Kidney (tissue), 14 donors: Measurements from ENCODE around the gene GNA14. TPM values are rescaled to one million over a fixed set of nuclear protein-coding genes. Genes with fewer than 3 reads are reported as not detected.
"Not testable (repeated sequence)": the region's sequence is repeated elsewhere in the genome, so short reads cannot be mapped to it uniquely, and the experiment has no call there.

Experiments used
- DNase-seq, 5 donors: peaks; one replicate each; pipeline ENCODE4 v3.0.0-alpha.2; 2013 to 2020
- FAIRE-seq: peaks from 2 replicates; lab custom pipeline; 2012; peaks lifted over from hg19 to GRCh38; lab: Jason Lieb, UNC
- H3K27ac ChIP-seq, 2 donors: one replicate each; pipeline ENCODE4 v1.7.0; 2013; ENCODE audit warnings: low read depth in 2 of 2, low read length in 2 of 2, inconsistent platforms in 1 of 2
- H3K27me3 ChIP-seq: one replicate; pipeline ENCODE4 v1.7.1; 2013; ENCODE audit warnings: low read length, inconsistent platforms; ENCODE audit not compliant: control insufficient read depth, insufficient read depth
- H3K36me3 ChIP-seq, 3 donors: one replicate each; pipeline versions ENCODE4 v1.7.0 to v1.7.1; 2013; ENCODE audit warnings: low read length in 3 of 3, control low read depth in 1 of 3, inconsistent platforms in 1 of 3; ENCODE audit not compliant: insufficient read depth in 3 of 3, control insufficient read depth in 2 of 3
- H3K4me1 ChIP-seq, 3 donors: one replicate each; pipeline versions ENCODE4 v1.7.0 to v1.7.1; 2013; ENCODE audit warnings: low read length in 3 of 3, inconsistent platforms in 1 of 3, low read depth in 1 of 3; ENCODE audit not compliant: control insufficient read depth in 2 of 3, insufficient read depth in 2 of 3
- H3K4me3 ChIP-seq, 3 donors: one replicate each; pipeline versions ENCODE4 v1.7.0 to v1.8.1; 2013; ENCODE audit warnings: low read length in 3 of 3, control low read depth in 1 of 3, inconsistent platforms in 1 of 3
- H3K9ac ChIP-seq, 3 donors: one replicate each; pipeline versions ENCODE4 v1.7.0 to v1.7.1; 2013; ENCODE audit warnings: low read length in 3 of 3, control low read depth in 1 of 3, inconsistent platforms in 1 of 3
- H3K9me3 ChIP-seq, 3 donors: one replicate each; pipeline versions ENCODE4 v1.7.0 to v1.7.1; 2013; ENCODE audit warnings: low read length in 3 of 3, control low read depth in 1 of 3, inconsistent platforms in 1 of 3; ENCODE audit not compliant: control insufficient read depth in 2 of 3, insufficient read depth in 1 of 3
- intact Hi-C: fragments of 100-400 bp; cut with DNase I; formaldehyde crosslinking; loops from one replicate; pipeline ENCODE4 v1.11.1; 2022
- polyA plus RNA-seq: library from polyadenylated mRNA; stranded (reverse); fragments of 350-450 nt; fragmentation: Illumina TruSeq; extraction: RNeasy Lipid Tissue Mini Kit (QIAGEN cat#74804); gene quantifications from one replicate; pipeline ENCODE4 v1.2.3, GENCODE V29; 2014; ENCODE audit warnings: low read depth, low replicate concordance; ENCODE audit not compliant: insufficient read depth
- total RNA-seq: library from RNA; stranded (reverse); fragmentation: NEBNext Ultra II Directional; extraction: Animal tissue kit (Norgen Biotek cat#: 25700); gene quantifications from one replicate; pipeline ENCODE4 v1.2.1, GENCODE V29; 2021
- TF ChIP-seq, protein P1 (sequence below): IDR thresholded peaks from 3 replicates; pipeline ENCODE4 v1.5.1; 2012; ENCODE audit warnings: mild to moderate bottlenecking, moderate library complexity, borderline replicate concordance; ENCODE audit not compliant: insufficient read depth; ENCODE audit errors: extremely low read depth
- donor health status: control.
- donor health status: control.
- donor health status: control.
- donor health status: control.
- donor health status: control.
- donor health status: DM: yes; HTN: yes; CAD: no.
- donor health status: Normal renal cell carcinoma (clear cell type).

Gene GNA14
- total and polyA plus RNA-seq, 2 donors from 2014 or later, result 6.5 to 10.4 TPM

DNA sequence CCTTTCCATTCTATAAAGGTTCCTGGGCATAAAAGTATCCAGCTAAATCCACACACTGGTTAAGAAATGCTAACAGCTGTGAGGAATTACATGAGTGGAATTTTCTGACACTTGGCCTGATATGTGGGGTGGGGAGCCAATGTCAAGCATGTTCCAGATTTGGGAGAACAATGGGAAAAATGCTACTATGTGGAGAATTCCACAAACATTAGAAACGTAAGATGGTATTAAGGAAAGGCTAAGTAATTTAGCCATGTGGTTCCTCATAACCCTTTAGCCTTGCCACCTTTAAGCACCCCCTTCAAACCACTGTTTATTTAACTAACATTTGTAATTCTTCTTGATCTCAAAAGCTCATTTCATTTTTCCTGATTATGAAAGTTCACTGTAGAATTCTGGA lies 149.2 kb downstream of the GNA14 start:
- FAIRE-seq (no peak), DNase-seq (peak in 1 of 5 donors; percentile 33)
- Histone ChIP-seq H3K4me1 (peaks cover 0 to 3% (median 0%) of the 10 kb centered on the region in 3 donors), H3K9ac (no peak overlapping the region), H3K9me3 (no peaks in the 10 kb centered on the region), H3K27ac (no peak overlapping the region), H3K4me3 (no peak overlapping the region), H3K36me3 (no peaks in the 10 kb centered on the region), H3K27me3 (no peaks in the 10 kb centered on the region)
- intact Hi-C loops, result no loop called here
- TF ChIP-seq, protein P1, sequence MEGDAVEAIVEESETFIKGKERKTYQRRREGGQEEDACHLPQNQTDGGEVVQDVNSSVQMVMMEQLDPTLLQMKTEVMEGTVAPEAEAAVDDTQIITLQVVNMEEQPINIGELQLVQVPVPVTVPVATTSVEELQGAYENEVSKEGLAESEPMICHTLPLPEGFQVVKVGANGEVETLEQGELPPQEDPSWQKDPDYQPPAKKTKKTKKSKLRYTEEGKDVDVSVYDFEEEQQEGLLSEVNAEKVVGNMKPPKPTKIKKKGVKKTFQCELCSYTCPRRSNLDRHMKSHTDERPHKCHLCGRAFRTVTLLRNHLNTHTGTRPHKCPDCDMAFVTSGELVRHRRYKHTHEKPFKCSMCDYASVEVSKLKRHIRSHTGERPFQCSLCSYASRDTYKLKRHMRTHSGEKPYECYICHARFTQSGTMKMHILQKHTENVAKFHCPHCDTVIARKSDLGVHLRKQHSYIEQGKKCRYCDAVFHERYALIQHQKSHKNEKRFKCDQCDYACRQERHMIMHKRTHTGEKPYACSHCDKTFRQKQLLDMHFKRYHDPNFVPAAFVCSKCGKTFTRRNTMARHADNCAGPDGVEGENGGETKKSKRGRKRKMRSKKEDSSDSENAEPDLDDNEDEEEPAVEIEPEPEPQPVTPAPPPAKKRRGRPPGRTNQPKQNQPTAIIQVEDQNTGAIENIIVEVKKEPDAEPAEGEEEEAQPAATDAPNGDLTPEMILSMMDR, result no peak

DNA sequence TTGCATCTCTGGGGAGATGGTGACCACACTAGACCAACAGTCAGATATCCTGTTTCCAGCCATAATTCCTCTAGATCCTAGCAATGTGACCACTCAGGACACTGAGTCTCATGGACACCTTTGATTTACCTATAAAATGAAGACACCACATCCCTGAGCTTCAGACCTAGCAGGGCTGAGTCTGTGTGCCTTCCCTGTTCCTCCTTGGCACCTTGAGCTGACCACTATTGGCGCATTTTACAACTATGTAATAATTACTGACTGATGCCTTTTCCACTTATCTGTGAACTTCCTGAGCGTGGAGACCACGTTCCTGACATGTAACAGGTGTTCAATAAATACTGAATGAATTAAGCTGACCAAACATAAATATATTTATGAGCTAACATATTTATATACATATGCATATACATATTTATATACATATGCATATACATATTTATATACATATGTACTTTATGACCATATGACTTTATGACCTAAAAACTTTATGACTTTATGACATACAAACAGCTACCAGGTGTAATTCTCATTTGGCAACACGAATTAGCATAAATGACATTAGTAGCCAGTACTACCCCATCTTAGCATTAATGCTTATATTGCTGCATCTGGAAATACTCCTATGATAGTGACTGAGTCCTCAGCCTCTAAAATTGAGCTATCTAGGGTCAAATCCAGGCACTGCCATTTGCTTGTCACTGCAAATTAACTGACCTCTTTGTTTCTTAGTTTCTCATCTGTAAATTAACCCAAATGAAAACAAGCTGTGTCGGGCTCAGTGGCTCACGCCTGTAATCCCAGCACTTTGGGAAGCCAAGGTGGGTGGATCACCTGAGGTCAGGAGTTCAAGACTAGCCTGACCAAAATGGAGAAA lies 150.6 kb downstream of the GNA14 start:
- Histone ChIP-seq H3K9ac (no peak overlapping the region), H3K4me1 (peaks cover 0 to 3% (median 0%) of the 10 kb centered on the region in 3 donors), H3K36me3 (no peaks in the 10 kb centered on the region), H3K9me3 (no peaks in the 10 kb centered on the region), H3K27me3 (no peaks in the 10 kb centered on the region), H3K4me3 (no peak overlapping the region), H3K27ac (no peak overlapping the region)
- TF ChIP-seq, protein P1, result no peak
- DNase-seq (no peak), FAIRE-seq (no peak)
- intact Hi-C loops, result no loop called here

DNA sequence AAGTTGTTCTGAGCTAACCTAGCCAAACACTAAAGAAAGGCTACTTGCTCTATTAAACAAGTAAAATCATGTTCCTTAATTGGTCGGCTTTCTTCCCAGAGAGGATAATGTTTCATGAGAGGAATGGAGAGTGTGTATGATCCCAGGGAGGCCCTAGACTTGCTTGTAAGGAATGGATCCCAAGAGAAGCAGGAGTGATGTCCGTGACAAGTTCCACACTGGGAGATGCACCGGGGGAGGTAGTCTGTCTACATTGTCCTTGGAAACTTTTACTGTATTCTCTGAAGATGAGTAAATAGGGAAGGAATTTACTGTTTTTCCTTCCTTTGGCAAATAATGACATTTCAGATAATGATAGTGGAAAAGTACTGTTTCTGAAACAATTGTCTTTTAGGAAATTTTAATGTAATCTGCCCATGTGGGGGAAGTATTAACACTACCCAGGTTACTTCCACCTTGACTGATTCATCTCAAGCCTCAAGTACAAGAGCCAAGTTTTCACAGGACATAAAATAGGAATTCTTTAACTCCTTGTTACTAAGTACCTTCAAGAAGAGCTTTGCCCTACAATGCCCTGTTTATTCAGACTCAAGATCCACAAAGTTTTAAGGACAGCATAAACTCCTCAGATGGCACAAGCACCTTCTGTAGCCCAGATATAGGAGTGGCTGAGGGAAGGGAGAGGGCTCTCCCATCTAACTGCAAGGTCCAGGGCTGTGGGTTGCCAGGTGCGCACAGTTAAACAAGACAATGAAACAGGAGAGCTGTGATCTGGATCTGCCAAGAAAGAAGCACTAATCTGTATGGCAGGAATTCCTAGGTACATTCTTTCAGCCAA lies 152.1 kb downstream of the GNA14 start:
- DNase-seq (peak in 2 of 5 donors; percentile 40 to 86), FAIRE-seq (no peak)
- TF ChIP-seq, protein P1, result no peak
- Histone ChIP-seq H3K4me3 (no peak overlapping the region), H3K9ac (no peak overlapping the region), H3K9me3 (peaks cover 0 to 1% (median 0%) of the 10 kb centered on the region in 3 donors), H3K27me3 (no peaks in the 10 kb centered on the region), H3K36me3 (no peaks in the 10 kb centered on the region), H3K27ac (no peak overlapping the region), H3K4me1 (peaks cover 0 to 3% (median 0%) of the 10 kb centered on the region in 3 donors)
- intact Hi-C loops, result no loop called here

DNA sequence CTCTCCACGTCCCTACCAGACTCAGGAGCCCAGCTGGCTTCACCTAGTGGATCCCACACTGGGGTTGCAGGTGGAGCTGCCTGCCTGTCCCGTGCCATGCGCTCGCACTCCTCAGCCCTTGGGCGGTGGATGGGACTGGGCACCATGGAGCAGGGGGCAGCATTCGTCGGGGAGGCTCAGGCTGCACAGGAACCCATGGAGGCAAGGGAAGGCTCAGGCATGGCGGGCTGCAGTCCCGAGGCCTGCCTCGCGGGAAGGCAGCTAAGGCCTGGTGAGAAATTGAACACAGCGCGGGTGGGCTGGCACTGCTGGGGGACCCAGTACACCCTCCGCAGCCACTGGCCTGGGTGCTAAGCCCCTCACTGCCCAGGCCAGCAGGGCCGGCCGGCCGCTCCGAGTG lies 157.8 kb downstream of the GNA14 start:
- FAIRE-seq, intact Hi-C loops, DNase-seq, H3K36me3 ChIP-seq, H3K27me3 ChIP-seq, H3K4me3 ChIP-seq, H3K9me3 ChIP-seq, H3K27ac ChIP-seq, H3K4me1 ChIP-seq, H3K9ac ChIP-seq: not testable (repeated sequence)

DNA sequence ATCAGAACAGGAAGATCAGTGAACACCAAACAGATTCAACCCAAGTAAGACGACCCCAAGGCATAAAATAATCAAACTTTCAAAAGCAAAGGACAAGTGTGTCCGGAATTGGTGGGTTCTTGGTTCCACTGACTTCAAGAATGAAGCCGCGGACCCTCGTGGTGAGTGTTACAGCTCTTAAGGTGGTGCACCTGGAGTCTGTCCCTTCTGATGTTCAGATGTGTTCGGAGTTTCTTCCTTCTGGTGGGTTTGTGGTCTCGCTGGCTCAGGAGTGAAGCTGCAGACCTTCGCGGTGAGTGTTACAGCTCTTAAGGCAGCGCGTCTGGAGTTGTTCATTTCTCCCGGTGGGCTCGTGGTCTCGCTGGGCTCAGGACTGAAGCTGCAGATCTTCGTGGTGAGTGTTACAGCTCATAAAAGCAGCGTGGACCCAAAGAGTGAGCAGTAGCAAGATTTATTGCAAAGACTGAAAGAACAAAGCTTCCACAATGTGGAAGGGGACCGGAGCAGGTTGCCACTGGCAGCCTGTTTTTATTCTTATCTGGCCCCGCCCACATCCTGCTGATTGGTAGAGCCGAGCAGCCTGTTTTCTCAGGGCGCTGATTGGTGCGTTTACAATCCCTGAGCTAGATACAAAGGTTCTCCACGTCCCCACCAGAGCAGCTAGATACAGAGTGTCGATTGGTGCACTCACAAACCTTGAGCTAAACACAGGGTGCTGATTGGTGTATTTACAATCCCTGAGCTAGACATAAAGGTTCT lies 158.5 kb downstream of the GNA14 start:
- H3K27me3 ChIP-seq, H3K27ac ChIP-seq, H3K36me3 ChIP-seq, FAIRE-seq, DNase-seq, H3K4me3 ChIP-seq, H3K4me1 ChIP-seq, intact Hi-C loops, H3K9ac ChIP-seq, H3K9me3 ChIP-seq: not testable (repeated sequence)
